Mesendoderm (in vitro differentiated cells): ENCODE data around the gene DLK2.
"Not testable (repeated sequence)": the region's sequence is repeated elsewhere in the genome, so short reads cannot be mapped to it uniquely, and the experiment has no call there.

ENCODE experiments used
- DNase-seq: peaks from one replicate; pipeline ENCODE4 v3.0.0; 2013
- H2AK5ac ChIP-seq: 2 replicates; pipeline ENCODE4 v1.6.1; 2013; ENCODE audit warnings: low read length, inconsistent platforms
- H2BK120ac ChIP-seq: 2 replicates; pipeline ENCODE4 v1.6.1; 2013; ENCODE audit warnings: low read depth, mild to moderate bottlenecking, low read length, moderate library complexity, mixed read lengths
- H2BK15ac ChIP-seq: replicated peaks from 2 replicates; pipeline ENCODE4 v1.6.1; 2013; ENCODE audit warnings: low read depth, mild to moderate bottlenecking, moderate library complexity
- H2BK5ac ChIP-seq: 2 replicates; pipeline ENCODE4 v1.6.1; 2013; ENCODE audit warnings: low read length, inconsistent platforms
- H3K18ac ChIP-seq: 2 replicates; pipeline ENCODE4 v1.6.1; 2013; ENCODE audit warnings: mild to moderate bottlenecking, low read length, mixed read lengths
- H3K23ac ChIP-seq: one replicate; pipeline ENCODE4 v1.6.1; 2013; ENCODE audit warnings: low read length
- H3K27ac ChIP-seq: 2 replicates; pipeline ENCODE4 v1.5.1; 2013; ENCODE audit warnings: low read depth, mild to moderate bottlenecking, inconsistent platforms, low read length, moderate library complexity
- H3K27me3 ChIP-seq: 2 replicates; pipeline ENCODE4 v1.6.1; 2013; ENCODE audit warnings: low read length, control low read depth, mild to moderate bottlenecking, inconsistent platforms; ENCODE audit not compliant: insufficient read depth, poor library complexity
- H3K36me3 ChIP-seq: 2 replicates; pipeline ENCODE4 v1.6.1; 2013; ENCODE audit warnings: low read length, inconsistent platforms; ENCODE audit not compliant: control insufficient read depth, insufficient read depth
- H3K4ac ChIP-seq: one replicate; pipeline ENCODE4 v1.6.1; 2013; ENCODE audit warnings: low read depth, mild to moderate bottlenecking, low read length, moderate library complexity
- H3K4me1 ChIP-seq: 2 replicates; pipeline ENCODE4 v1.6.1; 2013; ENCODE audit warnings: low read depth, low read length, inconsistent platforms; ENCODE audit not compliant: control insufficient read depth
- H3K4me2 ChIP-seq: 2 replicates; pipeline ENCODE4 v1.6.1; 2013; ENCODE audit warnings: low read length
- H3K4me3 ChIP-seq: 2 replicates; pipeline ENCODE4 v1.5.1; 2013; ENCODE audit warnings: mild to moderate bottlenecking, low read length
- H3K56ac ChIP-seq: one replicate; pipeline ENCODE4 v1.6.1; 2013; ENCODE audit warnings: low read length
- H3K79me1 ChIP-seq: 2 replicates; pipeline ENCODE4 v1.6.1; 2013; ENCODE audit warnings: low read length, inconsistent platforms
- H3K79me2 ChIP-seq: 2 replicates; pipeline ENCODE4 v1.6.1; 2013; ENCODE audit warnings: mild to moderate bottlenecking, low read length; ENCODE audit not compliant: control insufficient read depth, insufficient read depth
- H3K9ac ChIP-seq: 2 replicates; pipeline ENCODE4 v1.6.1; 2013; ENCODE audit warnings: low read length, inconsistent platforms
- H4K5ac ChIP-seq: one replicate; pipeline ENCODE4 v1.6.1; 2013; ENCODE audit warnings: low read length
- H4K8ac ChIP-seq: one replicate; pipeline ENCODE4 v1.6.1; 2013; ENCODE audit warnings: low read depth, mild to moderate bottlenecking, control low read depth, low read length, moderate library complexity
- WGBS: extraction: QIAGEN DNeasy Blood & Tissue Kit; methylation state at CpG from one replicate; pipeline ENCODE4 v1.1.7; 2013; ENCODE audit warnings: low lambda C conversion rate, missing lambda C conversion rate; ENCODE audit not compliant: insufficient coverage; ENCODE audit errors: extremely low coverage; 5-methylcytosine and 5-hydroxymethylcytosine counted together

The DLK2 gene

GRCh38 chr6:43468748-43469681, 13.7 kb upstream of the DLK2 start:
- H2BK5ac ChIP-seq: no peak overlapping the region
- H3K56ac ChIP-seq: peak overlapping the region; percentile 68
- H3K79me1 ChIP-seq: no peaks in the 10 kb centered on the region
- H3K4me3 ChIP-seq: no peak overlapping the region
- no peak overlapping the region for H3K4ac ChIP-seq
- no peaks in the 10 kb centered on the region for H3K27me3 ChIP-seq
- no peaks in the 10 kb centered on the region for H3K36me3 ChIP-seq
- no peak overlapping the region for H2AK5ac ChIP-seq
- peaks cover 3% of the 10 kb centered on the region for H3K4me1 ChIP-seq
- H3K23ac ChIP-seq: no peak overlapping the region
- DNase-seq: peak; percentile 58
- H3K18ac ChIP-seq: no peak overlapping the region
- no peak overlapping the region for H4K5ac ChIP-seq
- H3K79me2 ChIP-seq: no peaks in the 10 kb centered on the region
- no peak overlapping the region for H3K9ac ChIP-seq
- no peak overlapping the region for H3K4me2 ChIP-seq
- no peak overlapping the region for H2BK120ac ChIP-seq
- H4K8ac ChIP-seq: no peak overlapping the region
- no CpG with 5 or more reads among the region's 13 CpGs for WGBS
- H3K27ac ChIP-seq: no peak overlapping the region
- H2BK15ac ChIP-seq: no peak overlapping the region

GRCh38 chr6:43468240-43468639, 12.9 kb upstream of the DLK2 start:
- Histone ChIP-seq H2BK15ac (no peak overlapping the region), H3K4me1 (peaks cover 3% of the 10 kb centered on the region), H2BK5ac (no peak overlapping the region), H3K9ac (no peak overlapping the region), H4K8ac (no peak overlapping the region), H3K4me3 (no peak overlapping the region), H3K56ac (peak overlapping the region; percentile 25), H3K27me3 (no peaks in the 10 kb centered on the region), H3K36me3 (no peaks in the 10 kb centered on the region), H3K79me2 (no peaks in the 10 kb centered on the region), H3K79me1 (no peaks in the 10 kb centered on the region), H3K4me2 (no peak overlapping the region), H2BK120ac (no peak overlapping the region), H4K5ac (no peak overlapping the region), H3K4ac (no peak overlapping the region), H3K23ac (no peak overlapping the region), H3K18ac (no peak overlapping the region), H2AK5ac (no peak overlapping the region), H3K27ac (no peak overlapping the region)
- WGBS: no CpG with 5 or more reads among the region's 4 CpGs
- DNase-seq: no peak

- H2BK5ac ChIP-seq: no peak overlapping the region
- no peak overlapping the region for H2AK5ac ChIP-seq
- no peak overlapping the region for H3K27ac ChIP-seq
- no peaks in the 10 kb centered on the region for H3K27me3 ChIP-seq
- no peak overlapping the region for H3K4me3 ChIP-seq
- H3K56ac ChIP-seq: peak overlapping the region; percentile 42
- no peak overlapping the region for H3K23ac ChIP-seq
- H2BK120ac ChIP-seq: no peak overlapping the region
- no peak overlapping the region for H3K9ac ChIP-seq
- H3K79me1 ChIP-seq: no peaks in the 10 kb centered on the region
- no peak overlapping the region for H3K18ac ChIP-seq
- H3K4me1 ChIP-seq: peaks cover 3% of the 10 kb centered on the region
- H3K4ac ChIP-seq: no peak overlapping the region
- peak; percentile 64 for DNase-seq
- no peaks in the 10 kb centered on the region for H3K79me2 ChIP-seq
- no peak overlapping the region for H3K4me2 ChIP-seq
- no peak overlapping the region for H2BK15ac ChIP-seq
- no CpG with 5 or more reads among the region's 4 CpGs for WGBS
- H4K5ac ChIP-seq: no peak overlapping the region
- H3K36me3 ChIP-seq: no peaks in the 10 kb centered on the region
- H4K8ac ChIP-seq: no peak overlapping the region
Measured at GRCh38 chr6:43467752-43468151, 12.4 kb upstream of the DLK2 start.

- not testable (repeated sequence) for H2BK120ac ChIP-seq, H3K4me3 ChIP-seq, DNase-seq, H3K18ac ChIP-seq, H3K9ac ChIP-seq, H3K36me3 ChIP-seq, H3K23ac ChIP-seq, H3K4me1 ChIP-seq, H3K79me1 ChIP-seq, H3K27ac ChIP-seq, H2AK5ac ChIP-seq, H3K56ac ChIP-seq, H3K27me3 ChIP-seq, H2BK5ac ChIP-seq, H3K4me2 ChIP-seq, H3K79me2 ChIP-seq, H2BK15ac ChIP-seq, H3K4ac ChIP-seq, H4K5ac ChIP-seq, H4K8ac ChIP-seq
- no CpG with 5 or more reads among the region's 5 CpGs for WGBS
Measured at GRCh38 chr6:43467265-43467664, 11.9 kb upstream of the DLK2 start.

- WGBS: no CpG with 5 or more reads among the region's 2 CpGs
- peaks cover 3% of the 10 kb centered on the region for H3K4me1 ChIP-seq
Measured at GRCh38 chr6:43465948-43466347, 10.6 kb upstream of the DLK2 start.

More at GRCh38 chr6:43465948-43466347, 10.6 kb upstream of the DLK2 start:
- no peaks in the 10 kb centered on the region for H3K79me2 ChIP-seq
- H3K4ac ChIP-seq: no peak overlapping the region
- H3K56ac ChIP-seq: no peak overlapping the region
- no peak overlapping the region for H3K4me3 ChIP-seq
- no peak overlapping the region for H2BK120ac ChIP-seq
- H3K23ac ChIP-seq: no peak overlapping the region
- no peak for DNase-seq
- no peaks in the 10 kb centered on the region for H3K36me3 ChIP-seq
- H4K5ac ChIP-seq: no peak overlapping the region
- H2BK5ac ChIP-seq: no peak overlapping the region
- no peak overlapping the region for H3K18ac ChIP-seq
- no peaks in the 10 kb centered on the region for H3K79me1 ChIP-seq
- H2AK5ac ChIP-seq: no peak overlapping the region
- H3K27ac ChIP-seq: no peak overlapping the region
- H4K8ac ChIP-seq: no peak overlapping the region
- no peak overlapping the region for H3K9ac ChIP-seq
- no peaks in the 10 kb centered on the region for H3K27me3 ChIP-seq
- no peak overlapping the region for H2BK15ac ChIP-seq
- H3K4me2 ChIP-seq: no peak overlapping the region
